Measurements from ENCODE around the gene PBX3. TPM values are rescaled to one million over a fixed set of nuclear protein-coding genes. Genes with fewer than 3 reads are reported as not detected.

PBX3 gene
- total RNA-seq, 1 experiment from 2014 or later: 39.0 TPM

DNA sequence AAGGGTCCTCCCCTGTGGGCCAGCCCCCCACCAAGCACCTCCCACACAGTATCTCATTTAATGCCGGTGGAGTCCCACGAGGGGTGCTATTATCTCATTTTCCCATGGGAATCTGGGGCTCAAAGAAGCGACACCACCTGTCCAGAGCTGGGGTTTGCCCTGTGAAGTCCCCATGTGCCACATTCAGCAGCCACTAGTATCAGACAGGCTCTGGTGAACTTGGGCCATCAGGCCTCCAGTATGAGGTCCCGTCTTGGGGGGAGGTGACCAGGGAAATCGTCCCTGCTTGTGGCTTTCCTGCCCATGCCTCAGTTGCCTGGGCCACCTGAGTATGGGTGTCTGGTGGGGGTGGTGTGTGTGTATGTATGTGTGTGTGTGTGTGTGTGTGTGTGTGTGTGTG, 222.7 kb downstream of the PBX3 start:
- Histone ChIP-seq H3K4me1 (ENCODE audit: control insufficient read depth, insufficient read depth, low read length) (no peaks in the 10 kb centered on the region), H3K9me3 (ENCODE audit: control insufficient read depth, insufficient read depth, low read depth, low read length) (no peaks in the 10 kb centered on the region), H3K27ac (ENCODE audit: low read length) (no peak overlapping the region), H3K4me3 (ENCODE audit: low read depth in 2 of 2, low read length in 2 of 2) (no peak overlapping the region), H3K27me3 (ENCODE audit: control insufficient read depth, insufficient read depth, low read length) (no peaks in the 10 kb centered on the region), H3K36me3 (ENCODE audit: control insufficient read depth, insufficient read depth, low read length) (no peaks in the 10 kb centered on the region)
- intact Hi-C loops (cut with micrococcal nuclease; ENCODE audit: unreplicated experiment) (no loop called here), in situ Hi-C loops (cut with HindIII; ENCODE audit: low pct_unique_long_range_greater_than_20kb, low sequenced_read_pairs) (no loop called here)
- ATAC-seq: no peak
- BruUV-seq (replicated peaks): no TSS peak
- TF ChIP-seq, protein P1, sequence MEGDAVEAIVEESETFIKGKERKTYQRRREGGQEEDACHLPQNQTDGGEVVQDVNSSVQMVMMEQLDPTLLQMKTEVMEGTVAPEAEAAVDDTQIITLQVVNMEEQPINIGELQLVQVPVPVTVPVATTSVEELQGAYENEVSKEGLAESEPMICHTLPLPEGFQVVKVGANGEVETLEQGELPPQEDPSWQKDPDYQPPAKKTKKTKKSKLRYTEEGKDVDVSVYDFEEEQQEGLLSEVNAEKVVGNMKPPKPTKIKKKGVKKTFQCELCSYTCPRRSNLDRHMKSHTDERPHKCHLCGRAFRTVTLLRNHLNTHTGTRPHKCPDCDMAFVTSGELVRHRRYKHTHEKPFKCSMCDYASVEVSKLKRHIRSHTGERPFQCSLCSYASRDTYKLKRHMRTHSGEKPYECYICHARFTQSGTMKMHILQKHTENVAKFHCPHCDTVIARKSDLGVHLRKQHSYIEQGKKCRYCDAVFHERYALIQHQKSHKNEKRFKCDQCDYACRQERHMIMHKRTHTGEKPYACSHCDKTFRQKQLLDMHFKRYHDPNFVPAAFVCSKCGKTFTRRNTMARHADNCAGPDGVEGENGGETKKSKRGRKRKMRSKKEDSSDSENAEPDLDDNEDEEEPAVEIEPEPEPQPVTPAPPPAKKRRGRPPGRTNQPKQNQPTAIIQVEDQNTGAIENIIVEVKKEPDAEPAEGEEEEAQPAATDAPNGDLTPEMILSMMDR (IDR thresholded peaks at IDR 0.05): no peak
- TF ChIP-seq REST (IDR thresholded peaks at IDR 0.05; ENCODE audit: insufficient read depth in 1 of 2, low read depth in 2 of 2, low read length in 1 of 2) (no peak), SIN3A (IDR thresholded peaks at IDR 0.05; ENCODE audit: borderline replicate concordance, insufficient read depth, low read depth, low read length) (no peak), TCF7L2 (IDR thresholded peaks at IDR 0.05; ENCODE audit: low read depth, low read length) (no peak), POLR2AphosphoS5 (IDR thresholded peaks at IDR 0.05; ENCODE audit: low read depth, low read length) (no peak)
- POLR2A ChIA-PET: no interaction called here
- CTCF ChIA-PET: no interaction called here
- DNase-seq (ENCODE audit: low read depth, low spot score): no peak

- DNase-seq (ENCODE audit: low read depth, low spot score): no peak
- Histone ChIP-seq H3K27ac (ENCODE audit: low read length) (no peak overlapping the region), H3K9me3 (ENCODE audit: control insufficient read depth, insufficient read depth, low read depth, low read length) (no peaks in the 10 kb centered on the region), H3K27me3 (ENCODE audit: control insufficient read depth, insufficient read depth, low read length) (no peaks in the 10 kb centered on the region), H3K36me3 (ENCODE audit: control insufficient read depth, insufficient read depth, low read length) (no peaks in the 10 kb centered on the region), H3K4me3 (ENCODE audit: low read depth in 2 of 2, low read length in 2 of 2) (no peak overlapping the region), H3K4me1 (ENCODE audit: control insufficient read depth, insufficient read depth, low read length) (no peaks in the 10 kb centered on the region)
- intact Hi-C loops (cut with micrococcal nuclease; ENCODE audit: unreplicated experiment): no loop called here
- no peak for TF ChIP-seq TCF7L2 (IDR thresholded peaks at IDR 0.05; ENCODE audit: low read depth, low read length)
- no peak for ATAC-seq
- in situ Hi-C loops (cut with HindIII; ENCODE audit: low pct_unique_long_range_greater_than_20kb, low sequenced_read_pairs): no loop called here
- ChIA-PET POLR2A (no interaction called here), CTCF (no interaction called here)
- no TSS peak for BruUV-seq (replicated peaks)
Measured at GRCh38 chr9:125970340-125970739, 223.2 kb downstream of the PBX3 start.

DNA sequence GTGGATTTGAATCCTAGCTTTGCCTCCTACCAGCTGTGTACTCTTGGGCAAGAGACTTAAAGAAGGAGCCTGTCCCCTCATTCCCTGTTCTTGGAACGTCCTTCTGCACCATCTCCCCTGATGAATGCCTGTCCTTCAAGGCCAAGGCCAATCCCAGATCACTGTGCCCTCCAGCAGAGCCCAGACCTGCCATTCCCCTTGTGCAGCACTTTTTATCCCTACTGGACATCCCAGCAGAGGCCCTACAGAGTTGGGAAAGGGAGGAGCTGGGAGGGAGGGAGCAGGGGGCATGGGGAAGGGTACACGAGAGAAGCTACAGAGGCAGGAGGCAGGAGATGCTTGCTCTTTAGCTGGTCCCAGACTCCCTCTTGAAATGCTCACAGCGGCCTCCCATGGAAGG, 223.9 kb downstream of the PBX3 start:
- no peak for DNase-seq (ENCODE audit: low read depth, low spot score)
- ATAC-seq: 0 out of 2 replicates have a peak, but pooled peaks have one; percentile 15
- intact Hi-C loops (cut with micrococcal nuclease; ENCODE audit: unreplicated experiment) (no loop called here), in situ Hi-C loops (cut with HindIII; ENCODE audit: low pct_unique_long_range_greater_than_20kb, low sequenced_read_pairs) (no loop called here)
- CTCF ChIA-PET: interaction anchor here (0.7 kb wide), 1 partner anchor 77 kb away, joined by 12 read pairs; no protein-coding TSS in a partner anchor
- BruUV-seq (replicated peaks): no TSS peak
- Histone ChIP-seq H3K9me3 (ENCODE audit: control insufficient read depth, insufficient read depth, low read depth, low read length) (no peaks in the 10 kb centered on the region), H3K27ac (ENCODE audit: low read length) (no peak overlapping the region), H3K36me3 (ENCODE audit: control insufficient read depth, insufficient read depth, low read length) (no peaks in the 10 kb centered on the region), H3K4me1 (ENCODE audit: control insufficient read depth, insufficient read depth, low read length) (no peaks in the 10 kb centered on the region), H3K27me3 (ENCODE audit: control insufficient read depth, insufficient read depth, low read length) (no peaks in the 10 kb centered on the region), H3K4me3 (ENCODE audit: low read depth in 2 of 2, low read length in 2 of 2) (no peak overlapping the region)
- TF ChIP-seq REST (IDR thresholded peaks at IDR 0.05; ENCODE audit: insufficient read depth in 1 of 2, low read depth in 2 of 2, low read length in 1 of 2) (no peak), POLR2AphosphoS5 (IDR thresholded peaks at IDR 0.05; ENCODE audit: low read depth, low read length) (no peak), SIN3A (IDR thresholded peaks at IDR 0.05; ENCODE audit: borderline replicate concordance, insufficient read depth, low read depth, low read length) (no peak), TCF7L2 (IDR thresholded peaks at IDR 0.05; ENCODE audit: low read depth, low read length) (no peak)
- TF ChIP-seq, protein P1 (IDR thresholded peaks at IDR 0.05): no peak
- POLR2A ChIA-PET: no interaction called here
